SKM-1 (cell line): Measurements from ENCODE around the gene PAMR1.
A peak's percentile ranks its signal among the peaks of the same experiment; 100 is the strongest.

Experiments used
- DNase-seq: peaks from one replicate; lab custom pipeline; 2025; ENCODE audit not compliant: unreplicated experiment; lab: John Stamatoyannopoulos, UW

Gene PAMR1

GRCh38 chr11:35407041-35407440, 118.4 kb downstream of the PAMR1 start:
- no peak for DNase-seq

GRCh38 chr11:35404388-35404775, 121.0 kb downstream of the PAMR1 start:
- DNase-seq = peak; percentile 34

GRCh38 chr11:35403765-35404387, 121.5 kb downstream of the PAMR1 start:
- DNase-seq = no peak

- DNase-seq = no peak
Observed at GRCh38 chr11:35402751-35403660, 122.4 kb downstream of the PAMR1 start.

GRCh38 chr11:35398881-35399280, 126.5 kb downstream of the PAMR1 start:
- no peak for DNase-seq

GRCh38 chr11:35394941-35395340, 130.5 kb downstream of the PAMR1 start:
- DNase-seq = no peak

- DNase-seq = no peak
Observed at GRCh38 chr11:35393098-35393497, 132.3 kb downstream of the PAMR1 start.

- DNase-seq = peak; percentile 59
Observed at GRCh38 chr11:35391922-35392688, 133.3 kb downstream of the PAMR1 start.

- no peak for DNase-seq
Observed at GRCh38 chr11:35390737-35391682, 134.4 kb downstream of the PAMR1 start.

- DNase-seq = no peak
Observed at GRCh38 chr11:35389897-35390465, 135.4 kb downstream of the PAMR1 start.

GRCh38 chr11:35389112-35389511, 136.3 kb downstream of the PAMR1 start:
- DNase-seq = no peak

GRCh38 chr11:35388061-35388460, 137.4 kb downstream of the PAMR1 start:
- DNase-seq = no peak

GRCh38 chr11:35387111-35387982, 138.1 kb downstream of the PAMR1 start:
- no peak for DNase-seq

GRCh38 chr11:35383953-35384352, 141.5 kb downstream of the PAMR1 start:
- no peak for DNase-seq
